RWPE1 (cell line): ENCODE measurements around the gene KIF2C.

Source experiments
- CTCF ChIA-PET: fragments of 350-600 bp; sonication (Branson Sonifier 250); formaldehyde crosslinking; extraction: SDS; loops from one replicate; lab custom pipeline; 2021; lab: Yijun Ruan, JAX
- POLR2A ChIA-PET: fragments of 400-600 bp; formaldehyde crosslinking; extraction: SDS; loops from one replicate; lab custom pipeline; 2020; ENCODE audit warnings: antibody characterized with exemption; ENCODE audit not compliant: low non-redundant PET; lab: Yijun Ruan, JAX
- DNase-seq: peaks from one replicate; pipeline ENCODE4 v3.0.0; 2012; ENCODE audit warnings: low spot score
- H3K27ac ChIP-seq: fragments of 450-650 bp; 2 replicates; pipeline ENCODE4 v1.5.1; 2017
- TF ChIP-seq, protein P1 (sequence below): fragments of 450-650 bp; conservative IDR thresholded peaks from 2 replicates; pipeline ENCODE4 v1.5.1; 2017; ENCODE audit warnings: low read depth, mild to moderate bottlenecking

Gene KIF2C

GRCh38 chr1:44723064-44723463 is 16.6 kb upstream of the KIF2C start:
- CTCF ChIA-PET = no interaction called here
- TF ChIP-seq, protein P1, sequence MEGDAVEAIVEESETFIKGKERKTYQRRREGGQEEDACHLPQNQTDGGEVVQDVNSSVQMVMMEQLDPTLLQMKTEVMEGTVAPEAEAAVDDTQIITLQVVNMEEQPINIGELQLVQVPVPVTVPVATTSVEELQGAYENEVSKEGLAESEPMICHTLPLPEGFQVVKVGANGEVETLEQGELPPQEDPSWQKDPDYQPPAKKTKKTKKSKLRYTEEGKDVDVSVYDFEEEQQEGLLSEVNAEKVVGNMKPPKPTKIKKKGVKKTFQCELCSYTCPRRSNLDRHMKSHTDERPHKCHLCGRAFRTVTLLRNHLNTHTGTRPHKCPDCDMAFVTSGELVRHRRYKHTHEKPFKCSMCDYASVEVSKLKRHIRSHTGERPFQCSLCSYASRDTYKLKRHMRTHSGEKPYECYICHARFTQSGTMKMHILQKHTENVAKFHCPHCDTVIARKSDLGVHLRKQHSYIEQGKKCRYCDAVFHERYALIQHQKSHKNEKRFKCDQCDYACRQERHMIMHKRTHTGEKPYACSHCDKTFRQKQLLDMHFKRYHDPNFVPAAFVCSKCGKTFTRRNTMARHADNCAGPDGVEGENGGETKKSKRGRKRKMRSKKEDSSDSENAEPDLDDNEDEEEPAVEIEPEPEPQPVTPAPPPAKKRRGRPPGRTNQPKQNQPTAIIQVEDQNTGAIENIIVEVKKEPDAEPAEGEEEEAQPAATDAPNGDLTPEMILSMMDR = no peak
- POLR2A ChIA-PET = no interaction called here
- H3K27ac ChIP-seq = peak overlapping the region; percentile 79; the same call in 1 of the 2 replicates
- DNase-seq = no peak

GRCh38 chr1:44723496-44724295 is 15.9 kb upstream of the KIF2C start:
- POLR2A ChIA-PET = no interaction called here
- peak overlapping the region; percentile 79; the same call in 1 of the 2 replicates for H3K27ac ChIP-seq
- CTCF ChIA-PET = no interaction called here
- no peak for DNase-seq
- TF ChIP-seq, protein P1 = no peak

DNA sequence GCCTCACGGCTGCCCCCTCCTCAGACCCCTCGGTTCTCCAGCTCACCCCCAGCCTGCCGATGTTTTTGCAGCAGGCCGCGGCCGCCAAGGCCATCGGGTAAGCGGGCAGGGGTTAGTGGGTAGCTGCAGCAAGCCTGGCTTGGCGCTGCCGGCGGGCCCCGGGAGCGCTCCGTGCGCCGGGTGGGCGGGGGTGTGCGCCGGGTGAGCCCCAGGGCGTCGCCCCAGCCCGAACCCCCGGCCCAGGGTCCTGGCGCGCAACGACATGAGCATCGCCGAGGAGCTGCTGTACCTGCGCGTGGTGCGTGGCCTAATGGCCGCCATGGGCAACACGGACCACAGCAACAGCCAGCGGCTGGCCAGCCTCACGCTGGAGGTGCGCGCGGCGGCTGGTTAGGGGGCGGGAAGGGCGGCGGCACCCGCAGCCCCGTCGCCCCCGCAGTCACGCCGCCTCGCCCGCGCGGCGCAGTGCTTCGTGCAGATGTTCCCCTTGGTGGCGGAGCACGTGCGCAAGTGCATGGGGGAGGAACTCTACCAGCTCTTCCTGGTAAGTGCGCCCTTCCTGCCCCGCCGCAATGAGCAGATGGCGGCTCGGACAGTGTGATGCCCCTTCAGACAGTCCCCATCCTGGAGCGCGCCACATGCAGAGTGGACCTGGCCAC is 15.2 kb upstream of the KIF2C start:
- CTCF ChIA-PET = no interaction called here
- POLR2A ChIA-PET = no interaction called here

DNA sequence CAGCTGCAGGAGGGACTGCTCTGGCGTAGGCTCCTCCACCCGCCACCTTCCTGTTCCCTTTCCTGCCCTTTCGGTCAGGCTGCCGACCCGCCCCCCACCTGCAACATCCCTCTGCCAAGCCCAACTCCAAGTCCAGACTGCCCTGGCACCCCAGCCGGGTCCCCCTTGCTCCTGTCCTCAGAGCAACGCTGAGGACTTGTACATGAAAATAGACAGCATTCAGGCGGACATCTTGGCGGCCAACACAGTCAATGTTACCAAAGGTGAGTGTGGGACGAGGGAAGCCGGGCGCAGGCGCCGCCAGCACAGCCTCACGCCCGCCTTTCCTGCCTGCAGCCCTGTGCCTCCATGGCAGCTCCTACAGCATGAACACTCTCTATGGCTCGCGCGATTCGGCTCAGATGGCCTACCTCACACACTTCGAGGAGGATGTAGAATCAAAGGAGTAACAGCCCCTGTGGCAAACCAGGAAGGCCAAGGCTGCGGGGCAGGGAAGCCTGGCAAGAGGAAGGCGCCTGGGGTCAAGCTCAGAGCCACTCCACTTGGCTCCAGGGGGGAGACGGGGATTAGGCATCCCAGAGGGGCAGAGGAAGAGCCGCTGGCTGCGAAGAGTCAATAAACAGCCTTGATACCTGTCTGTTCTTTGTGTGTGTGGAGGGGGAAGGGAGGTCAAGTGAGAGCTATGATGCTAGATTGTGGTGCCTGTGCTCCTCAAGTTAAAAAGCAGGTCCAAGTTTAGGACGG is 14.5 kb upstream of the KIF2C start:
- no peak overlapping the region; the same call in 1 of the 2 replicates for H3K27ac ChIP-seq
- TF ChIP-seq, protein P1 = no peak
- DNase-seq = no peak
- ChIA-PET CTCF (no interaction called here), POLR2A (no interaction called here)

More for the DNA sequence above, 15.2 kb upstream of the KIF2C start:
- H3K27ac ChIP-seq = no peak overlapping the region
- TF ChIP-seq, protein P1 = no peak
- DNase-seq = no peak

DNA sequence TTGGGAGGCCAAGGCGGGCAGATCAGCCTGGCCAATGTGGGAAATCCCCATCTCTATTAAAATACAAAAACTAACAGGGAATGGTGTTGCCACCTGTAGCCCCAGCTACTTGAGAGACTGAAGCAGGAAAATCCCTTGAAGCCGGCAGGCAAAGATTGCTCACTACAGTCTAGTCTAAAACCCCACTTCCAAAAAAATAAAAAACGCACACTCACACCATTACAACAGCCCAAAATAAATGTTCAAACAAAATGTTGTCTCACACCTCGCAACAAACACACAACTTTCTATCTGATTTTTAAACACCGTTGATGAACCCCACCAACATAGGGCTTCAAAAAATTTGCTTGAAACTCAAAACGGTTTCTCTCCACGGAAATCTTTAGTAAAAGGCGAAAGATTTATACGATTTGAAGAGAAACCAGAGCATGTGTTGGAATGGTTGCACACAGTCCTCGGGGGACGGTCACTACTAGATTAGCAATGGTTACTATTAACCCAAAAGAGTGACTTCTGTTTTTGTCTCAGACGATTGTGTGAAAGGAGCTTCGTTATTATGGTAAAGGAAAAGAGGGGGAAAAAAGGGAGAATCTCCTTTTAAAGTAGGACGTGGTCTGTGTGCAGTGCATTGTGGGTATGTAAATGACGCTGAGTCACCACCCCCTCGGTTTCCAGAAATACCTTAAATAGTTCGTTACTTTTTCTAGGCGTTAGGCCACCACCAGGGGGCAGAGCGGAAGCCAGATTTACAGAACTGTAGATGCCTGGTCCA is 8.7 kb upstream of the KIF2C start, which contains the start of gene RNU5D-1:
TSS of gene RNU5D-1 (minus strand) at position 430 of the 772 bp plus-strand sequence.
- peak within 1 kb of the TSS; percentile 91 for H3K27ac ChIP-seq
- peak; percentile 91 for DNase-seq
- ChIA-PET POLR2A (interaction anchor here (0.6 to 1.1 kb wide), 3 partner anchors 9 to 80 kb away, joined by 3 to 8 read pairs (median 8); no protein-coding TSS in a partner anchor), CTCF (interaction anchor here (0.6 to 1.3 kb wide), 17 partner anchors 9 to 812 kb away, joined by 3 to 10 read pairs (median 3); no protein-coding TSS in a partner anchor)
- TF ChIP-seq, protein P1 = peak; percentile 82
